Left lung (tissue), 10 donors: Measurements from ENCODE around the gene CCDC68. TPM values are rescaled to one million over a fixed set of nuclear protein-coding genes. Genes with fewer than 3 reads are reported as not detected.

Experiments
- ATAC-seq: fragments of 200-7000 bp; cut with Tn5 transposase; one replicate; pipeline ENCODE4 v1.9.1; 2020; ENCODE audit warnings: moderate library complexity
- DNase-seq, 4 donors: peaks; one replicate each; pipeline ENCODE4 v3.0.0-alpha.2; 2013 to 2020
- H3K27ac ChIP-seq, 2 donors: fragments of 200-600 bp; sonication (generic) in 1 of 2; one replicate each; pipeline versions ENCODE4 v1.5.0 to v1.8.0; 2020 to 2021
- H3K27me3 ChIP-seq, 2 donors: fragments of 200-600 bp; sonication (generic) in 1 of 2; one replicate each; pipeline versions ENCODE4 v1.5.0 to v1.8.0; 2020 to 2021
- H3K36me3 ChIP-seq, 2 donors: fragments of 200-600 bp; sonication (generic) in 1 of 2; one replicate each; pipeline versions ENCODE4 v1.5.0 to v1.8.0; 2020 to 2021
- H3K4me1 ChIP-seq, 2 donors: fragments of 200-600 bp; one replicate each; pipeline ENCODE4 v1.8.0; 2021
- H3K4me3 ChIP-seq, 2 donors: fragments of 200-600 bp; sonication (generic) in 1 of 2; one replicate each; pipeline versions ENCODE4 v1.5.0 to v1.8.0; 2020 to 2021; ENCODE audit warnings: mild to moderate bottlenecking in 1 of 2
- H3K9me3 ChIP-seq, 2 donors: fragments of 200-600 bp; sonication (generic) in 1 of 2; one replicate each; pipeline versions ENCODE4 v1.5.0 to v1.8.0; 2020 to 2021
- intact Hi-C, 2 donors: fragments of 100-400 bp; cut with DNase I; formaldehyde crosslinking; loops; one replicate each; pipeline versions ENCODE4 v1.11.2 to v1.14.2; 2022
- polyA plus RNA-seq, 6 donors: library from polyadenylated mRNA; unstranded; fragments of 120-200 nt; gene quantifications; one replicate each; pipeline ENCODE4 v1.2.1, GENCODE V29; 2013; ENCODE audit not compliant: insufficient read length in 6 of 6
- total RNA-seq, 2 donors: library from RNA; stranded (reverse); fragmentation: NEBNext Ultra II Directional; extraction: Animal tissue kit (Norgen Biotek cat#: 25700); gene quantifications; one replicate each; pipeline ENCODE4 v1.2.1, GENCODE V29; 2021
- TF ChIP-seq, protein P1 (sequence below), 2 donors: fragments of 200-600 bp; sonication (generic) in 1 of 2; IDR thresholded peaks; one replicate each; pipeline versions ENCODE4 v1.5.0 to v1.8.0; 2021; ENCODE audit warnings: antibody characterized with exemption in 2 of 2
- donor health status: DM: no; HTN: yes; CAD: no.
- donor health status: DM: no; HTN: no; CAD: no.

CCDC68 gene
- total and polyA plus RNA-seq, 8 donors, result 13.8 to 144 (median 88.4) TPM

- Histone ChIP-seq H3K27ac (no peak overlapping the region), H3K27me3 (no peaks in the 10 kb centered on the region), H3K4me1 (no peaks in the 10 kb centered on the region), H3K9me3 (no peaks in the 10 kb centered on the region), H3K36me3 (no peaks in the 10 kb centered on the region), H3K4me3 (no peak overlapping the region)
- DNase-seq (no peak), ATAC-seq (no peak)
- TF ChIP-seq, protein P1, sequence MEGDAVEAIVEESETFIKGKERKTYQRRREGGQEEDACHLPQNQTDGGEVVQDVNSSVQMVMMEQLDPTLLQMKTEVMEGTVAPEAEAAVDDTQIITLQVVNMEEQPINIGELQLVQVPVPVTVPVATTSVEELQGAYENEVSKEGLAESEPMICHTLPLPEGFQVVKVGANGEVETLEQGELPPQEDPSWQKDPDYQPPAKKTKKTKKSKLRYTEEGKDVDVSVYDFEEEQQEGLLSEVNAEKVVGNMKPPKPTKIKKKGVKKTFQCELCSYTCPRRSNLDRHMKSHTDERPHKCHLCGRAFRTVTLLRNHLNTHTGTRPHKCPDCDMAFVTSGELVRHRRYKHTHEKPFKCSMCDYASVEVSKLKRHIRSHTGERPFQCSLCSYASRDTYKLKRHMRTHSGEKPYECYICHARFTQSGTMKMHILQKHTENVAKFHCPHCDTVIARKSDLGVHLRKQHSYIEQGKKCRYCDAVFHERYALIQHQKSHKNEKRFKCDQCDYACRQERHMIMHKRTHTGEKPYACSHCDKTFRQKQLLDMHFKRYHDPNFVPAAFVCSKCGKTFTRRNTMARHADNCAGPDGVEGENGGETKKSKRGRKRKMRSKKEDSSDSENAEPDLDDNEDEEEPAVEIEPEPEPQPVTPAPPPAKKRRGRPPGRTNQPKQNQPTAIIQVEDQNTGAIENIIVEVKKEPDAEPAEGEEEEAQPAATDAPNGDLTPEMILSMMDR (IDR thresholded peaks at IDR 0.05), result no peak
- intact Hi-C loops, result no loop called here
Measured at GRCh38 chr18:54871231-54871630, 88.0 kb downstream of the CCDC68 start.

DNA sequence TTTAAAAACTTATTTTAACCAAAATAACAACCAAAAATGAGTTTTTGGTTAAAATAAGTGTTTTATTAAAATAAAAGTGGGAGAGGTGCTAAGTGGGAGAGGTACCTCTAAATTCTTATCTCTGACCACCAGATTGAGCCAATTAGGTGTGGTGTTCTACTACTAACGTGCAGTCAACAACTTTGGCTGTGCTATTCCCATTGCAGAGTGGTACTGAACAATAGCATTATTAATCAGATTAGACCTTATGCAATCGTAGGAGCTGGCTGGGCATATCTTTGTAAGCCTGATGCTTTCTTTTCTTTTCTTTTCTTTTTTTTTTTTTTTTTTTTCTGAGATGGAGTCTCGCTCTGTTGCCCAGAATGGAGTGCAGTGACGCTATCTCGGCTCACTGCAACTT, 92.1 kb downstream of the CCDC68 start:
- Histone ChIP-seq H3K9me3 (no peaks in the 10 kb centered on the region), H3K36me3 (no peaks in the 10 kb centered on the region), H3K4me3 (no peak overlapping the region), H3K27ac (no peak overlapping the region), H3K27me3 (no peaks in the 10 kb centered on the region), H3K4me1 (no peaks in the 10 kb centered on the region)
- ATAC-seq (no peak), DNase-seq (no peak)
- TF ChIP-seq, protein P1 (IDR thresholded peaks at IDR 0.05), result no peak
- intact Hi-C loops, result no loop called here

DNA sequence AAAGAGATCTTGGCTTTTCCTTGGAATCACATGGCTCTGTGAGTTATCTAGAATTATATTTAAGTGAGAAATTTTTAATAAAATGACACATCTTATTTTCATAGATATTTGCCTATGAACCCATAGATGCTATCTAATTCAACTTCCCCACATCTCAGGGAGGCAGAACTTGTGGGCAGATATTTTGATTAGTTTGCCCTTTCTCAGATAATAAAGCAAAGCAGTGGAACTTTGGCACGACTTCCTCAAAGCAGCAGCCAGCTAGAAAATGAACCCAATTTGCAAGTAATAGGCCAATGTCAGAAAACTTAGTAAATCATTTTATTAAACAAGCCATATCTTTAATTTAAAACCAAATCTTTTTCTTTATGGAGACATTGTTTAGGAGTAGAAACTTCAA, 98.3 kb downstream of the CCDC68 start:
- H3K4me3 ChIP-seq, result no peak overlapping the region
- H3K4me1 ChIP-seq, result no peaks in the 10 kb centered on the region
- intact Hi-C loops, result no loop called here
- ATAC-seq, result no peak
- no peaks in the 10 kb centered on the region for H3K9me3 ChIP-seq
- DNase-seq, result no peak
- TF ChIP-seq, protein P1 (IDR thresholded peaks at IDR 0.05), result no peak
- H3K27me3 ChIP-seq, result no peaks in the 10 kb centered on the region
- H3K36me3 ChIP-seq, result no peaks in the 10 kb centered on the region
- no peak overlapping the region for H3K27ac ChIP-seq

- H3K4me1 ChIP-seq, result no peaks in the 10 kb centered on the region
- no peak for DNase-seq
- H3K36me3 ChIP-seq, result no peaks in the 10 kb centered on the region
- intact Hi-C loops, result no loop called here
- H3K27me3 ChIP-seq, result no peaks in the 10 kb centered on the region
- no peak for ATAC-seq
- no peaks in the 10 kb centered on the region for H3K9me3 ChIP-seq
- H3K27ac ChIP-seq, result no peak overlapping the region
- H3K4me3 ChIP-seq, result no peak overlapping the region
- TF ChIP-seq, protein P1 (IDR thresholded peaks at IDR 0.05), result no peak
Measured at GRCh38 chr18:54859667-54860421, 99.4 kb downstream of the CCDC68 start.

GRCh38 chr18:54857499-54857898, 101.8 kb downstream of the CCDC68 start:
- Histone ChIP-seq H3K9me3 (no peaks in the 10 kb centered on the region), H3K4me1 (peaks cover 0 to 8% of the 10 kb centered on the region in 2 donors), H3K4me3 (no peak overlapping the region), H3K27me3 (no peaks in the 10 kb centered on the region), H3K36me3 (no peaks in the 10 kb centered on the region), H3K27ac (no peak overlapping the region)
- TF ChIP-seq, protein P1 (IDR thresholded peaks at IDR 0.05), result no peak
- DNase-seq, result no peak
- intact Hi-C loops, result no loop called here
- no peak for ATAC-seq
